HepG2 (cell line): ENCODE measurements around the gene TEAD3. TPM values are rescaled to one million over a fixed set of nuclear protein-coding genes. Genes with fewer than 3 reads are reported as not detected.

Experiments used
- BATF2 ChIP-seq: sonication (generic); formaldehyde crosslinking; IDR thresholded peaks from 2 replicates; pipeline ENCODE4 v1.8.0; 2022; ENCODE audit warnings: mild to moderate bottlenecking, missing genetic modification reagents, moderate library complexity
- GTF2F1 ChIP-seq: fragments of 150-350 bp; IDR thresholded peaks from 2 replicates; pipeline ENCODE4 v1.6.1; 2014; ENCODE audit warnings: low read length
- NONO ChIP-seq, 2 experiments: fragments of 450-650 bp in 1 of 2; sonication (generic) in 1 of 2; formaldehyde crosslinking in 1 of 2; IDR thresholded peaks in 1 of 2; conservative IDR thresholded peaks in 1 of 2; 2 replicates each; pipeline versions ENCODE4 v1.6.1 to v1.8.0; 2017 to 2022; ENCODE audit warnings: mild to moderate bottlenecking in 1 of 2, missing genetic modification reagents in 1 of 2, moderate library complexity in 1 of 2
- PAF1 ChIP-seq: IDR thresholded peaks from 2 replicates; pipeline ENCODE4 v1.6.1; 2016; ENCODE audit warnings: missing genetic modification reagents, missing compliant biosample characterization
- RAD21 ChIP-seq: fragments of 450-650 bp; formaldehyde crosslinking; IDR thresholded peaks from 2 replicates; pipeline ENCODE4 v1.5.0; 2020; ENCODE audit warnings: mild to moderate bottlenecking
- ZBTB38 ChIP-seq: sonication (generic); formaldehyde crosslinking; IDR thresholded peaks from 2 replicates; pipeline ENCODE4 v1.5.1; 2020; ENCODE audit warnings: mild to moderate bottlenecking, missing genetic modification reagents
- ZNF10 ChIP-seq: sonication (generic); formaldehyde crosslinking; IDR thresholded peaks from 2 replicates; pipeline ENCODE4 v1.4.0; 2020; ENCODE audit warnings: mild to moderate bottlenecking, low read depth, missing genetic modification reagents, borderline replicate concordance
- ZNF318 ChIP-seq: sonication (generic); formaldehyde crosslinking; IDR thresholded peaks from 2 replicates; pipeline ENCODE4 v1.4.0; 2020; ENCODE audit warnings: mild to moderate bottlenecking, missing genetic modification reagents
- polyA plus RNA-seq, 8 experiments: library from polyadenylated mRNA; depleted of rRNA in 3 of 8; stranded (reverse) in 7 of 8; unstranded in 1 of 8; fragments of >200 nt; fragmentation: Illumina TruSeq in 4 of 8; extraction: Trizol in 4 of 8; gene quantifications; 2 replicates each; pipeline versions ENCODE4 v1.2.1 to v1.2.3, GENCODE V29; 2011 to 2016; ENCODE audit warnings: low read depth in 4 of 8, missing spikeins in 1 of 8, mixed read lengths in 1 of 8; ENCODE audit not compliant: insufficient read depth in 1 of 8
- total RNA-seq, 5 experiments: library from RNA; depleted of rRNA; stranded (reverse); fragments of >200 nt; fragmentation: Illumina TruSeq; extraction: Trizol; gene quantifications; 2 replicates each; pipeline ENCODE4 v1.2.3, GENCODE V29; 2016; ENCODE audit warnings: low read depth in 1 of 5
- TF ChIP-seq, protein P1 (sequence below): sonication (generic); formaldehyde crosslinking; IDR thresholded peaks from 2 replicates; pipeline ENCODE4 v1.4.0; 2020; ENCODE audit warnings: missing genetic modification reagents
- TF ChIP-seq, protein P2 (sequence below): IDR thresholded peaks from 2 replicates; pipeline ENCODE4 v1.6.1; 2016; ENCODE audit warnings: missing compliant biosample characterization, missing genetic modification reagents, borderline replicate concordance

The TEAD3 gene
- total and polyA plus RNA-seq, 2 of the 13 experiments (the other 11 are each of a cell fraction or from before 2014, with no cell fraction given), result 15.1 to 16.5 TPM

GRCh38 chr6:35493307-35493983, 3.4 kb downstream of the TEAD3 start (continued):
- TF ChIP-seq, protein P1, sequence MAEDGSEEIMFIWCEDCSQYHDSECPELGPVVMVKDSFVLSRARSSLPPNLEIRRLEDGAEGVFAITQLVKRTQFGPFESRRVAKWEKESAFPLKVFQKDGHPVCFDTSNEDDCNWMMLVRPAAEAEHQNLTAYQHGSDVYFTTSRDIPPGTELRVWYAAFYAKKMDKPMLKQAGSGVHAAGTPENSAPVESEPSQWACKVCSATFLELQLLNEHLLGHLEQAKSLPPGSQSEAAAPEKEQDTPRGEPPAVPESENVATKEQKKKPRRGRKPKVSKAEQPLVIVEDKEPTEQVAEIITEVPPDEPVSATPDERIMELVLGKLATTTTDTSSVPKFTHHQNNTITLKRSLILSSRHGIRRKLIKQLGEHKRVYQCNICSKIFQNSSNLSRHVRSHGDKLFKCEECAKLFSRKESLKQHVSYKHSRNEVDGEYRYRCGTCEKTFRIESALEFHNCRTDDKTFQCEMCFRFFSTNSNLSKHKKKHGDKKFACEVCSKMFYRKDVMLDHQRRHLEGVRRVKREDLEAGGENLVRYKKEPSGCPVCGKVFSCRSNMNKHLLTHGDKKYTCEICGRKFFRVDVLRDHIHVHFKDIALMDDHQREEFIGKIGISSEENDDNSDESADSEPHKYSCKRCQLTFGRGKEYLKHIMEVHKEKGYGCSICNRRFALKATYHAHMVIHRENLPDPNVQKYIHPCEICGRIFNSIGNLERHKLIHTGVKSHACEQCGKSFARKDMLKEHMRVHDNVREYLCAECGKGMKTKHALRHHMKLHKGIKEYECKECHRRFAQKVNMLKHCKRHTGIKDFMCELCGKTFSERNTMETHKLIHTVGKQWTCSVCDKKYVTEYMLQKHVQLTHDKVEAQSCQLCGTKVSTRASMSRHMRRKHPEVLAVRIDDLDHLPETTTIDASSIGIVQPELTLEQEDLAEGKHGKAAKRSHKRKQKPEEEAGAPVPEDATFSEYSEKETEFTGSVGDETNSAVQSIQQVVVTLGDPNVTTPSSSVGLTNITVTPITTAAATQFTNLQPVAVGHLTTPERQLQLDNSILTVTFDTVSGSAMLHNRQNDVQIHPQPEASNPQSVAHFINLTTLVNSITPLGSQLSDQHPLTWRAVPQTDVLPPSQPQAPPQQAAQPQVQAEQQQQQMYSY (CRISPR knock-in tag), result no peak
- TF ChIP-seq GTF2F1 (no peak), NONO (IDR thresholded peaks at IDR 0.05) (no peak), NONO (CRISPR knock-in tag; conservative IDR thresholded peaks at IDR 0.05) (0 out of 2 replicates have a peak, but pooled peaks have one; percentile 31), RAD21 (no peak), ZBTB38 (CRISPR knock-in tag) (peak; percentile 44; the same call in 1 of the 2 replicates), ZNF10 (CRISPR knock-in tag) (no peak), PAF1 (CRISPR knock-in tag) (0 out of 2 replicates have a peak, but pooled peaks have one; percentile 56), ZNF318 (CRISPR knock-in tag) (no peak), BATF2 (no peak)
- TF ChIP-seq, protein P2, sequence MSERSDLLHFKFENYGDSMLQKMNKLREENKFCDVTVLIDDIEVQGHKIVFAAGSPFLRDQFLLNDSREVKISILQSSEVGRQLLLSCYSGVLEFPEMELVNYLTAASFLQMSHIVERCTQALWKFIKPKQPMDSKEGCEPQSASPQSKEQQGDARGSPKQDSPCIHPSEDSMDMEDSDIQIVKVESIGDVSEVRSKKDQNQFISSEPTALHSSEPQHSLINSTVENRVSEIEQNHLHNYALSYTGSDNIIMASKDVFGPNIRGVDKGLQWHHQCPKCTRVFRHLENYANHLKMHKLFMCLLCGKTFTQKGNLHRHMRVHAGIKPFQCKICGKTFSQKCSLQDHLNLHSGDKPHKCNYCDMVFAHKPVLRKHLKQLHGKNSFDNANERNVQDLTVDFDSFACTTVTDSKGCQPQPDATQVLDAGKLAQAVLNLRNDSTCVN (CRISPR knock-in tag), result 0 out of 2 replicates have a peak, but pooled peaks have one; percentile 17
